Limb (tissue), 2 donors: Measurements from ENCODE around the gene MUC15.
"Not testable (repeated sequence)": the region's sequence is repeated elsewhere in the genome, so short reads cannot be mapped to it uniquely, and the experiment has no call there.

Source experiments
- DNase-seq, 2 donors: peaks; one replicate each; pipeline ENCODE4 v3.0.0-alpha.2; 2016; ENCODE audit errors: extremely low spot score in 2 of 2

Gene MUC15

GRCh38 chr11:26571861-26572654 is at the start of gene MUC15:
Gene MUC15 (minus strand): TSS chr11:26572263. CDS start chr11:26567094, 5,169 bp downstream.
- no peak for DNase-seq

DNA sequence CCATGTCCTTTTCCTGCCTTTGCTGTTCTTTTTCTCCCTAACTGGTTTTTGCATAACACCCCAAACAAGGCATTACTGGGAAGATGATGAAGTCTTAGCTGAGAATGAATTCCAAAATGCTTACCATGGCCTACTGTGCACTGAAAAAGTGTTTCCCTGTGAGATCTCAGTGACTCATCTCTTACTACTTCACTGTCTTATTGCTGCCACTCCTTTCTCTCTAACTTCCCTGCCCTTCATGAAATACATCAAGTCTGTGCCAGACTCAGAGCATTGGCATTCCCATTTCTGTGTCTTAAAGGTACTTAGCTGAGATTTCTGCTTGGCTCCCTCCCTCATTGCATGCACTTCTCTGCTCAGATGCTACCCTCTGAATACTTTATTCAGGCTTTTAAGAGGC is 49.1 kb upstream of the MUC15 start:
- DNase-seq: no peak

- DNase-seq: no peak
These were observed 48.4 kb upstream of the MUC15 start for GRCh38 chr11:26620282-26621045.

- DNase-seq: no peak
These were observed 46.4 kb upstream of the MUC15 start for GRCh38 chr11:26618441-26618840.

DNA sequence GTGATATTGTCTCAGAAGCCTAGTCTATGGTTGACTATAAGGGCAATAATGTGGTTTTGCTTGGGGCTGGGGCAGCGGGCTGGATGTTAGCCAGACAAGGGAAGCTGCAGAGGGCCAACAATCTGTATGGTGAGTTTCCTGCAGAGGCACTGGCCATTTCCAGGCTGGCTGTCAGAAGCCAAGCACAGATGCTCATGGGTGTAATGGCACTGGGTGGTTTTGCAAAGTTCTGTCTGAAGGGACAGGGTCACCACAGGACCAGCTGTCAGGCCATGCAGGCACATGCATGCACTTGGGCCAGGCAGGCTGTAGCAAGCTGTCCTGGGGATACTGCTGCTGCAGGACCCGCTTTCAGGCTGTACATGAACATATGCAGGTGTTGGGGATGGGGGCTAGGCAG is 41.7 kb upstream of the MUC15 start:
- DNase-seq: no peak

DNA sequence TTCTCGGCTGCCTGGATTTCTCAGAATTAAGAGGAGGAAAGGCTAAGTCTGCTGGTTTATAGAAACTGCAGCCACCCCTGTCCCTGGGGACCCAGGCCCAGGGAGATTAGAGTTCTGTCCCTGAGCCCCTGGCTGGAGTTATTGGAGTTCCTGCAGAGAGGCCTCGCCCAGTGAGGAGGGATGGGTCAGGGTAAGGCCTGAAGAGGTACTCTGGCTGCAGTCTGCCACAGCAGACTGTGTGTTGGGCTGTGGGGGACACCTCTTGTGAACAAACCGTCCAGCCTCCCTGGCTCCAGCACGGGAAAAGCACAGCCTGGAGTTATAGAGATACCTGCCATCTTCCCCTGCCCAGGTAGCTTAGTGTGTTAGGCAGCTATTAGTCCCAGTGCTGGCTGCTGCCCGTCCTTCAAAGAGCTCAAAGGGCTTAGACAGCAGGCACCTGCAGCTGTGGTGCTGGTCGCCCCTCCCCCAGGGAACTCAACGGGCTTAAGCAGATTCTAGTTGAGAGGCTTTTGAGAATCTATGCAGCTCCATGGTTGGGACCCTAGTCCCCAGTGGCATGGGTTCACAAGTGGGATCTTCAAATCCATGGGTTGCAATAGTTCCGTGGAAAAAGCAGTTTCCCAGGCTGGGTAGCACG is 36.6 kb upstream of the MUC15 start:
- DNase-seq: no peak

DNA sequence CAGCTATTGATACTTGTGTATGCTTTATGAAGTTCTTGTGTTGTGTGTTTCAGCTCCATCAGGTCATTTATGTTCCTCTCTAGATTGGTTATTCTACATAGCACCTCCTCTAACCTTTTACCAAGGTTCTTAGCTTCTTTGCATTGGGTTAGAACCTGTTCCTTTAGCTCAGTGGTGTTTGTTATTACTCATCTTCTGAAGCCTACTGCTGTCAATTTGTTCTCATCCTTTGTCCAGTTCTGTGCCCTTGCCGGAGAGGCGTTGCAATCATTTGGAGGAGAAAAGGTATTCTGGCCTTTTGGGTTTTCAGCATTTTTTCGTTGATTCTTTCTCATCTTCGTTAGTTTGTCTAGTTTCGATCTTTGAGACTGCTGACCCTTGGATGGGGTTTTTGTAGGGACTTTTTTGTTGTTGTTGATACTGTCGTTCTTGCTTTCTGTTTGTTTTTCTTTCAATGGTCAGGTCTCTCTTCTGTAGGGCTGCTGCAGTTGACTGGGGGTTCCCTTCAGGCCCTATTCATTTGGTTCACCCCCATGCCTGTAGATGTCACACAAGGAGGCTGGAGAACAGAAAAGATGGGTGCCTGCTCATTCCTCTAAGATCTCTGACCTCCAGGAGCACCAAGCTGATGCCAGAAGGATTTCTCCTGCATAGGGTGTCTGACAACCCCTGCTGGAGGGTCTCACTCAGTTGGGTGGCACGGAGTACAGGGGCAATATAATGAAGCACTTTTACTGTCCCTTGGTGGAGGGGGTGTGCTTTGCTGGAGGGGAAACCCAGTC is 35.9 kb upstream of the MUC15 start:
- no peak for DNase-seq

DNA sequence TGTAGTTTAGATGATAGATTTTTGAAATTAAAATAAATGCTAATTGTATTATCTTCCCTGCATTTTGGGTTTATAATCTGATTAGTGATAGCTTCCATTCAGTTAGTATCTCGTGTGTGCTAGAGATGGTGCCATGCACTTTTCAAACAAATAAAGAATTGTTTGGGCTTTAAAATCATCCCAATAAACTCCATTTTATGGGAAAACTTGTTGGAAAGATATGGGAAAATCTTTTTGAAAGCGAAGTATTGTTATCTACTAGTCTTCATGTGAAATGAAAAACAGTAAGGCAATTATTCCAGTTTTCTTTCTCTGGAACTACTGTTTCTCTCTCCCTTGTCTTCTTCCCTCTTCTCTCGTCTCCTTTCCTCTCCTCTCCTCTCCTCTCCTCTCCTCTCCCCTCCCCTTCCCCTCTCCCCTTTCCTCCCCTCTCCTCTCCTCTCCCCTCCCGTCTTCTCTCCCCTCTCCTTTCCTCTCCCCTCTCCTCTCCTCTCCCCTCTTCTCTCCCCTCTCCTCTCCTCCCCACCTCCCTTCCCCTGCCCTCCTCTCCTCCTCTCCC is 27.9 kb upstream of the MUC15 start:
- DNase-seq: no peak

- peak in 1 of 2 donors; percentile 15 for DNase-seq
These were observed 27.4 kb upstream of the MUC15 start for GRCh38 chr11:26599425-26599824.

DNA sequence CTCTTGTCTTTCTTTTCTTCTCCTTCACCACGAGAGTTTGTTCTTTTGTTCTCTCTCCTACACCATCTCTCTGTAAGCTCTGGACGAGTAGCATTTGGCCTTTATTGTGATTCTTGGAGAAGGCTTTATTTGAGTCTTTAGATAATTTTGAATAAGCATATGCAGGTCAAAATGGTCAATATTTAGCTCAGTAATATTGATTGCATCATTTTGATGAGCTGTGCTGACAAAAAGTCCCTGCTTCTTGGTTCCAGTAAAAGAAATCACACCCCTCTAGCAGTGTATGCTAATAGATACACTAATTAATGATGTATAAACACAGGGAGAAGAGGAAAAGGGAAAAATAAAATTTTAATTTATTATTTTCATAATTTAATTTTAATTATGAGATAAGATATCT is 25.8 kb upstream of the MUC15 start:
- DNase-seq: no peak

- DNase-seq: not testable (repeated sequence)
These were observed 25.1 kb upstream of the MUC15 start for GRCh38 chr11:26597049-26597689.

GRCh38 chr11:26595207-26595865 is 23.3 kb upstream of the MUC15 start:
- not testable (repeated sequence) for DNase-seq

DNA sequence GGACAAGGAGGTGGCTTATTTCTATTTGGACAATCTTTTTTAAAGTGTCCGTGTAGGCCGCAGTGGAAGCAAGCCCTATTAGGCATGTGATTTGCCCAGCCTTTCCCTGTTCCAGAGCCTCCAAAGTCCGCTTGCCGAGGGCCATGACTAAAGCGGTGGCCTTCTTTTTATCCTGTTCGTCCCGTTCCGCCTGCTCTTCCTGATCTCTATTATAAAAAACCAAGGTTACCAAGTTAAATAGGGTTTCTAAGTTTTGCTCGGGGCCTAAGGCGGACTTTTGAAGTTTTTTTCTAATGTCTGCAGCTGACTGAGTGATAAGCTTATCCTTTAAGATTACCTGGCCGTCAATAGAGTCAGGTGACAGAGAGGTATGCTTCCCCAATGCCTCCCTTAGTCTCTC is 21.6 kb upstream of the MUC15 start:
- no peak for DNase-seq

GRCh38 chr11:26587073-26587472 is 15.0 kb upstream of the MUC15 start:
- no peak for DNase-seq

DNA sequence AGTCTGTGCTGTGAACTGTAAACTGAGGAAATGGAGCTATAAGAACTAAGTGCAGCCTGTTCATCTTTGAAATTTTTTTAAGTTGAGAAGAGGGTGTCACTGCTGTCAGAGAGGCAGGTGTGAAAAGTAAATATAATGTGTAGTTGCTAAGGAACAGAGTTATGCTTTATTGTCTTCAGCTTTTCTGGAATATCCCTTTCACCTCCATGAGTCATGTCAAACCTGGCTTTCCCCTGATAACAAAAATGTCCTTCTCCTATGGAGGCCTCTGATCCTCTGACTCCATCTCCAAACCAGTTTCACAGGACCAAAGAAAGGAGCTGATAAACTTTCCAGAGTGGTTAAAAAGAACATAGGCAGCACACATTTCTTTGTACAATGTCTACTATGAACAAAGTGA is 12.8 kb upstream of the MUC15 start:
- no peak for DNase-seq

GRCh38 chr11:26583550-26583949 is 11.5 kb upstream of the MUC15 start:
- DNase-seq: no peak

DNA sequence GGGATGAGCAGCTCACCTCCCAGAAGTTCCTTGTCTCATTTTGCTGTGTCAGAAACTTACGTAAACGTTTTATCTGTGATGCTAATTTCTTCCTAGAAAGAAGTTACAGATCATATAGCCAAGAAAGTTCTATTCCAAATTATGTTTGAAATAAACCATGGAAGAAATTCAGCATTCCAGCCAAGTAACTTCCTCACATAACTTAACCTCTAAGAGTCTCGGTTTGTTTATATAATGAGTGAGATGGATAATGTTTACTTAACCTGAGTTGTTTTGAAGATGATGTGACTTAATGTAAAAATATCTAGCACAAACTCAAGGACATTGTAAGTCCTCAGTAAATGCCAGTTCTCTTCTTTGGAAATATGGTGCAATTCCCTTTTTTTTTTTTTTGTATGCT is 8.9 kb upstream of the MUC15 start:
- no peak for DNase-seq

DNA sequence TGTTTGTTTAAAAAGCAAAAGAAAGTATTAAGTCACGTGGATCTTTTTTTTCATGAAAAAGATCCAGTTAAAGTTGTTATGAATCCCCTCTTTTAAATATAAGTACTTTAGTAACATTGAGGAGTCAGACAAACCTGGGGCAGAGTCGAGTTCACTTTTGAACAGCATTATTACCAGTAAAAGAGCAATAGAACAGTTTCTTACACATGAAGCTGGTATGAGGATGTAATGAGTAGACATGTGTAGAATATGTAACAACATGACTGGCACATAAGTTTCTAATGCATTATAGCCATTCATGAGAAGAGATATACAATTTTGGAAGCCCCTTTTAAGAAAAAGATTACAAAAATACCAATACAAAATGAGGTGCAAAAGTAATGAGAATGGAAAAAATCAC is 7.6 kb upstream of the MUC15 start:
- no peak for DNase-seq

DNA sequence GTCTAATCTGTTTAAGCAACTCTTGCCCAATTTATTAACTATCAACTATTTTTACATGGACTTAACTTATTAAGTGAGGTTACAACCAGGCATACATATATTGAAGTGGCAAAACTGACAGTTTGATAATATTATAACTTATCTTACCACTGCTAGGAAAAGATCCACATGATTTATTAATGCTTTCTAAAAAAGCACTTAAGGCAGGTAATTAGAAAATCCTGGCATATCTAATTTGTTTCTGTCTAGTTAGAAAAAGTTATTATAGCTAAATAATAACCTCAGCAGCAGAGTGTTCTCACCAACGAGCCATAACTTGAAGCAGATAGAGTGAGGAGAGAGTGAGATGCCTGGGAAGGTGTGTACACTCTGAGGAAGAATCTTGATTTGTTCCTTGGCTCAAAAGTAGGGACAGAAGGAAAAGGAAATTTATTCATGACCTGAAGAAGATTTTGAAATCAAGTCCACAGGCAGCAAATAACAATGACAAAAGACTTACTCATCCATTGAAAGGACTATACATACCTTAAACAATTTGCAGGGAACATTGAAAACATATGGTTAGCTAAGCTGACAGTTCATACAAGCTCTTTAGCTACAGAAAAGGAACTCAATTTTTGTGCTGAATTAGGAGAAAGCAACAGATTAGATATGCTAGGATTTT is 7.1 kb upstream of the MUC15 start:
- DNase-seq: no peak

- DNase-seq: no peak
These were observed 3.9 kb upstream of the MUC15 start for GRCh38 chr11:26575946-26576345.
